HG03103 (cell line): ENCODE measurements around the gene MTMR3.
"Not testable (repeated sequence)": the region's sequence is repeated elsewhere in the genome, so short reads cannot be mapped to it uniquely, and the experiment has no call there.

ENCODE experiments used
- ATAC-seq: cut with Tn5 transposase; IDR thresholded peaks from one replicate; pipeline ENCODE4 v1.9.1; 2021; ENCODE audit warnings: low read depth; ENCODE audit not compliant: unreplicated experiment

Gene MTMR3

DNA sequence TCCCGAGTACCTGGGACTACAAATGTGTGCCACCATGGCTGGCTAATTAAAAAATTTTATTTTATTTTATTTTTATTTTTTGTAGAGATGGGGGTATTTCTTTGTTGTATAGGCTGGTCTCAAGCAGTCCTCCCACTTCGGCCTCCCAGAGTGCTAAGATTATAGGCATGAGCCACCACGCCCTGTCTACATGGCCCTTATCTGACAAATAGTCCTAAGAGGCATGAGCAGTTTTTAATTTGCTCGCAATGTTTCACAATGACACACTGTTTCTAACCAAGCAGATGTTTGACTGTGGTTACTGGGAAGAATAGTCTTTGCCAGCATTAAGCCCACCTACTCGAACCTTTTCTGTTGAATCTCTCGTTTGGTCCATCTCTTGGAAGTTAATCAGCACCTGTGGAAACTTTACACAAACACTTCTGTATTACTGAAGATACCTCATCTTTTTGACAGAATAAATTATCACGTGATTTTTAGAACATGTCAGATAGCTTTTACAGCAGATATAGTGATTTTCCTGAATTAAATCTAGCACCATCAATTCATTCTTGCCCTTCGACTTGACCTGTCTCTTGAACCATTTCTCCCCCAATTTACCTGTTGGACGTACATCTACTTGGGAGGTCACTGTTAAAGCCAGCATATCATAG lies 71.4 kb downstream of the MTMR3 start:
- no peak for ATAC-seq

DNA sequence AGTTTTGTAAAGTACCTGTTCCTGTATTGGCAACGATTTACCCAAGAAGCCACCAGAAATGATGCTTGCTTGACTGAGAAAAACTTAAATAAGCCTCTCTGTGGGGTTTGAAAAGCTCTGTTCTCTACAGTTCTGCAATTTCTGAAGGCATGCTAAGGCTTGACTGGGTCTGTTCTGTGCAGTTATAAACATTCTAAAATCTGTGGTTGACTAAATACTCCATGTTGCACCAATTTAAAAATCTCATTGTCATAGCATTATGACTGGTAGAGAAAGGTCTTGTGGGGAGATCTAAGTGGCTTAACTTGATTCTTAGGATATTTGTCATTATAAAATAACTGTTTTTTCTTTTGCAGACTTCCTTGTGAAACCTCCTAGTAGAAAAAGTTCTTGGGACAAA lies 73.7 kb downstream of the MTMR3 start:
- ATAC-seq, result no peak

- no peak for ATAC-seq
Measured at GRCh38 chr22:29958170-29958569, 75.2 kb downstream of the MTMR3 start.

- ATAC-seq, result no peak
Measured at GRCh38 chr22:29964776-29965175, 81.8 kb downstream of the MTMR3 start.

DNA sequence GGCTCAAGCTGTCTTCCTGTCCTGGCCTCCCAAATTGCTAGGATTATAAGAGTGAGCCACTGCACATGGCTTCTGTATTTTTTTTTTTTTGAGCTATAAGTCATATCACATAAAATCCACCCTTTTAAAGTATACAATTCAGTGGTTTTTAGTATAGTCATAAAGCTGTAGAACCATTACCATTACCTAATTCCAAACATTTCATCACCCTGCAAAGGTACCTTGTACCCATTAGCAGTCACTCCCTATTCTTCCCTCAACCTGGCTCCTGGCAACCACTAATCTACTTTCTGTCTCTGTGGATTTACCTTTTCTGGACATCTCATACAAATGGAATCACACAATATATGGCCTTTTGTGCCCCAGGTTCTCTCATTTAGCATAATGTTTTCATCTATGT lies 84.5 kb downstream of the MTMR3 start:
- no peak for ATAC-seq

DNA sequence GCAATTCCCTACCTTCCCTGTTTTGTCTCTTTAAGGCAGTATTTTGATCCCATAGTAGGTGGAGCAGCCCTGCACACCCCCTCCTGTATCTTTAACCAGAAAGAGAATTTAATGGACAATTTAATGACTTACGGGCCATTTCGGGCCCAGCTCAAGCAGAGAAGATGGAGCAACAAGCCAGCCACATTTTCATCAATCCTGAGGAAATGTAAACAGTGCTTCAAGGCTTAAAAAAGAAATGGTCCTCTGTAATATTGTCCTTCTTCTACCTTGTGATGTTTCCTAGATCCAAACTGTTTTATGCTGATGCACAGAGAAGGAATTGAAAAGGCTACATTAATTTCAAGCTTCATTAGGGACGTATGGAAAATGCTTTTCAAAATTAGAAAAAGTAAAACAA lies 88.6 kb downstream of the MTMR3 start:
- ATAC-seq, result no peak

DNA sequence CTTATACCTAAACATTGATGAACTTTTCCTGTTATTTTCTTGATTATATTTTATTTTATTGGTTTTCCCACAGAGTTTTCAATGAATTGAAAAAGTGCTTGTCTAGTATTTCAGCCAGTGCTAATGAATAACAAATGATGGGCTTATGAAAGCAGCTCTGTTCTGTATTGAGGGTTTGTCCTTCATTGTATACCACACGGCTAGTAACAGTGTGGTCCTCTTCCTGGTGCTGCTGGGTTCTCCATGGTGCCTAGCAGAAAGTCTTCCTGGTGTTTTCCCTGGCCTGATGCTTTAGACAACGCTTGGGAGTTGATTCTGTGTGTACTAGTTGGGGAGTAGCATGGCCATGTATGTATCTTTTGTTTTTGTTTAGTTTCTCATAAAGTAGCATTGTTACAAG lies 89.1 kb downstream of the MTMR3 start:
- ATAC-seq, result no peak

DNA sequence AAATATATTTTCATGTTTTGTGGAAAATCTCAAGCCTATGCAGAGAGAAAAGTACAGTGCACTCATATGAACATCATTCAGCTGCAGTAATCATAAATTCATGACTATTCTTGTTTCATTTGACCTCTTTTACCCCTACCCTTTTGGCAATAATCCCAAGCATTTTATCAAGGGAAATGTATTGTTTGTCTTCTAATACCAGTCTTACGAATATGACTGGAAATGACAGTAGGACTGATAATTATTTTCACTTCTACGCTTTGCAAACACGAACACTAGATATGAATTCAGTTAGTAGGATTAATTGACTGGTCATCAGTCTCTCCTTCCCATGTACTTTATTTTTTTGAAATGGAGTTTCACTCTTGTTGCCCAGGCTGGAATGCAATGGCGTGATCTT lies 90.3 kb downstream of the MTMR3 start:
- ATAC-seq, result no peak

GRCh38 chr22:29973680-29974079 lies 90.7 kb downstream of the MTMR3 start:
- not testable (repeated sequence) for ATAC-seq

DNA sequence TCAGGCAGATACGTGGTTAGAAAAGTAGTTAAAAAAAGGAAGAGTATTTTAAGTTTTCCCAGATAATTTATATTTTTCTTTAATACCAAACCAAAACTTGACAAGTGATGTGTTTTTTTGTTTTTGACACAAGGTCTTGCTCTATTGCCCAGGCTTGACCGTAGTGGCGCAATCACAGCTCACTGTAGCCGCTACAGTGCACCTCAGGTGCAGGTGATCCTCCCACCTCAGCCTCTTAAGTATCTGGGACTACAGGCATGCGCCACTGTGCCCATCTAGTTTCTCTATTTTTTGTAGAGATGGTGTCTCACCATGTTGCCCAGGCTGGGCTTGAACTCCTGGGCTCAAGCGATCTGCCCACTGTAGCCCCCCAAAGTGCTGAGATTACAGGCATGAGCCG lies 92.5 kb downstream of the MTMR3 start:
- no peak for ATAC-seq

GRCh38 chr22:29977107-29977506 lies 94.1 kb downstream of the MTMR3 start:
- ATAC-seq, result no peak

DNA sequence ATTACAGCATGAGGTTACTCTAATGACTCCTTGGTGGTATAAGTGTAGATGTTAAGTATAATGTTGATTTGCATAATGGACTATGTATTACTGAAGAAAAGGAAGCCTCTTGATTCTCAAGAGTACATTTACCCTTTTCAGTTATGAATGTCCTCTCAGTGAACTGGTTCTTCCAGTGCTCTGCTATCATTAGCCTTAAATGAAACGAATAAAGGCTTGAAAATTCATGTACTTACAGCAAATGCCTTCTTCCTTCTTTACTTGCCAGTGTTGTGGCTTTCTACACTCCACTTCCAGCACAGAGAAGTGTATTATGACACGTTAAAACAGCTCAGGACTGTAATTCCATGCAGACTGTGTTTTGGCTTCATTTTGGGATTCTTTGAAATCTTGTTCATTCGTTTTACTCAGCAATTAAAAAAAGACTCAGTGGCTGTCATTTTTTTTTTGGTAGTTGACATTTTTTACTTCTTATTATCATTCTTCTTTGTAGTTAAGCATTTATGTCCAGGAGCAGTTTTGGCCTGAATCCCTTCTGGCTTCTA lies 96.9 kb downstream of the MTMR3 start:
- no peak for ATAC-seq

- ATAC-seq, result no peak
Measured at GRCh38 chr22:29983296-29983917, 100.4 kb downstream of the MTMR3 start.

DNA sequence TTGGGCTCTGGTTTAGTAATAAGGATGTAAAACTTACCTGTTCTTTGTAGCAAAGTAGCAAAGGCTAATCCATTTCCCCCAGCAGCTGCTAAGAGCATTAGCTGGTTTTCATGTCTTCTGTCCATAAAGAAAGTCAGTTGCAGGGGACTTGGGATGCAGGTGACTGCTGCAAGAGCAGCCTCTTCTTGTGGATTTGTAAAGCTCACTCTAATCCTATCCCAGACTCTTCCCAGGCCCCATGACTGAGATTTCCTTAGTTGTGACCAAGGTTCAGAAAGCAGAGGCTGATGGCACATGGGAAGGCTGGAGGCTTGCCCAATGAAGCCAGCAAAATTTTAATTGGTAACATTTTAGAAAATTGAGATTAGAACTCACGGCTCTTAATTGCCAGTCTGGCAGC lies 102.9 kb downstream of the MTMR3 start:
- ATAC-seq, result no peak

DNA sequence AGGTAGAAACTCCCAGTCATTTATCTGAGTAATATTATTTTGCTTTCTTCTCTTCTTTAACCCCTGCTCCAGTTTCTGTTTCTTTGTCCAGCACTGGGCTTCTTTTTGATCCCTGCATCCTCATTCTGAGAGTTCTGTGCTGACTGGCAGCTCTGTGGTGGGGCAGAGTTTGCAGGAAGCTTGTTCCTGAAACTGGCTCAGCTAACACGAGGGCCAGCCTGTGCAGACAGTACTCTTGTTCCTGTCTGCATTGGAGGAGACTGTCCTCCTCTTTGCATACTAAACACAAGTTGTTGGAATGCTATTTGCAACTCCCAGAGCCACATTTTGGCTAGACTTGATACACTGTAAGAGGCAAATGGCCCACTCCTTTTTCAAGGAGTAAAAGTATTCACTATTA lies 104.2 kb downstream of the MTMR3 start:
- no peak for ATAC-seq

- no peak for ATAC-seq
Measured at GRCh38 chr22:29988719-29989118, 105.7 kb downstream of the MTMR3 start.

GRCh38 chr22:29989446-29989845 lies 106.5 kb downstream of the MTMR3 start:
- no peak for ATAC-seq

DNA sequence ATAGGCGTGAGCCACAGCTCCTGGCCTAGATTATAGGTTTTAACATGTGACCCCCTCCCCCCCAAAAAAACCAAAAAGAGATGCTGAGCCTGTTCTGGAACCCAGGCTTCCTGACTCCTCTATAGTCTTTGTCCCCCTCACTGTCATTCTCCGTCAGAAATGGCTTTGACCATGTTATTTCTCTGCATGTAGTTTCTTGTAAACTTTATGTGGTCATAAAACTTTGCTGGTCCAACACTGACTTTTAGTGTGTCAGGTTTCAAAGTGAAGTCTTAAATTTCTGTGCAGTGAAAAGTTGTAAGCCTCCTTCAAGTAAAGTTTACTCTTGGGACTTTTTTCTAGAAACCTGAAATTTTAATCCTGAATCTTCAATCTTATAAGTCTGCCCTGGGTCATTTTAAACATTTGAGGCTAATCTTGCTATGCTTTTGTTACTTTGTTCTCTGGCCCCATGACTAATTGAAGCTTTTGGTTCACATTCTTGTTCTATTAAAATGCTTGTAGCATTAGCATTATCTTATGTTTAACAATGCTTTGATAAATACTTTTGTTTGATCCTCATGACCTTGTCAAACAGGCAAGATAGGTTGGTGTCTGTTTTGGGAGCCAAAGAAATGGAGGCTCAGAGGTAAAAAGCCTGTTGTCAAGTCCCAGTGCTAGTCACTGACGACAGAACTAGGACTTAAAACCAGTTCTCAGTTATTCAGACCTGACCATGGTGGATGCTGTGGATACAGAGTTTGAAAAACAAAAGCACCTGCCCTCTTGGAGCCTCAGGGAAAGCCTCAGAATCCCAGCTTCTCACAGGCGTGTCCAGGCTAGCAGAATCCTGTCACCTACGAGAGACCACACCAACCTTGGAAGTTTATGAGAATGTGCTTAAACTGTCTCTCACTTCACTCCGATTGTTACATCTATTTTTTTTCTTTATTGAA lies 109.6 kb downstream of the MTMR3 start:
- no peak for ATAC-seq

DNA sequence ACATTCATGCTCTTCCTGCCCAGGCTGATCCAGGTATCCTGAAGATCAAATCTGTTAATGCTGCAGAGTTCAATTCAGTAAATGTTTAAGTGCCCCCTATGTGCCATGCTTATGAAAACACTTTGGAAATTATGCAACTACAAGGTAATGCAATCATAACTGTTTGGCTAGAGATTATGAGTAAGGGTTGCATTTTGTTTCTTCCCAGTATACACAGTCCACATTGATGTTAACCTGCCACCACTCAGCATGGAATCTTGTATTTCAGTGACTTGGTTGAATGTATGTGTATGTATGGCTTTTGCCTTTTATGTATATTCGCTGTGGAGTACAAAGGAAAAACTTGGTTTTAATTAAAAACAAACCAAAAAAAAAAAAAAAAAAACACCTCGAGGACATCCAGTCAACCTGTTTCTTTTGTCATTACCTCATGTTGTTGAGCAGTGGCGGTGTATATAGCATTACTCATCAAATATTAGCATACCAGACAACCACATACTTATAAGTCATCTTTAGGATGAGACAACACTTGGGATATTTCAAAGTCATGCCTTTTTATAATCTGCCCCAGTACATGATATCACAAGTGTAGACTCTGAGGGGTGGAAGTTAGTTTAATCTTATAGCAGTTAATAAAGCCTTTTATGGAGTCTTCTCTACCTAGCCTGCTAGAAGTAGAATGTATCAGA lies 111.2 kb downstream of the MTMR3 start:
- no peak for ATAC-seq

DNA sequence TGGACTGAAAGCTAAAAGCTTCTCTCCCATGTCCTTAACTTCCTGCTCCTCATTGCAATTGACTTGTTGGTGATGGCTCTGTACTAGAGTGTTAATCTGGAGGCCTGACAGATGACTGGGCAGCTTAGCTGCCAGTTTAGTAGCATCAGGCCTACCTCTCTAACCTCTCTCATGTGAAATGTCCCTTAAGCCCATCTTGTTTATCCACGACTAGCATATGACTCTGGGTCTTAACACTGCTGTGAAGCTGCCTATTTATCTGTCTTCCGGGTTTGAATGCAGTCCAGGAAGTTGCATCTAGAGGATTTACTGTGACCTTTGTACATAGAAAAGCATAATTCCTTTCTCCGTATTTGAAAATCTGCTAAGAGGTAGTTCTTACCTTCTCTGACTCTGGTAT lies 112.0 kb downstream of the MTMR3 start:
- ATAC-seq, result no peak

DNA sequence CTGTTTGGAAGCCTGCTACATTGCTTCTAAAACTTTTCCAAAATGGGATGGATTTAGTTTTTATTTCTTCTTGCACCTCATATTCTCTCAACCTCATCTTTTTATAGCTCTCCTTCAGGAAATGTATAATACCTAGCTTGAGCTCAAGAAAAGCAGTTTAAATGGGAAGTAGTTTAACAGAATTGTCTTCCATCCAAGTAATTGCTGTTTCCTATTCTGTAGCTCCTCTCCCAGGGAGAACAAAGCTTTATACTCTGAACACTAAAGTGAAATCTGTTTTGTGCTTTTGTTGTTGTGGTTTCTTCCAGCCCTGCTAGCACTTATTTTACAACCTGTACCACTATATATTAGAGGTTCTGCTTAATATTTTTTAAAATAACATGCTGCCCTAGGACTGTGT lies 114.1 kb downstream of the MTMR3 start:
- no peak for ATAC-seq
